Measurements from ENCODE around the gene AFF3.

Gene AFF3

GRCh38 chr2:99998651-99999320 lies 143.6 kb downstream of the AFF3 start:
- Histone ChIP-seq H2AFZ (ENCODE audit: low read length) (no peak overlapping the region), H4K20me1 (ENCODE audit: insufficient read depth, low read length) (peaks cover 6% of the 10 kb centered on the region; the same call in 1 of the 2 replicates), H3K36me3 (ENCODE audit: insufficient read depth, low read length) (peaks cover 95% of the 10 kb centered on the region), H3K79me2 (ENCODE audit: insufficient read depth, low read length) (no peaks in the 10 kb centered on the region), H3K27ac (ENCODE audit: low read depth, low read length, poor library complexity, severe bottlenecking) (no peak overlapping the region), H3K4me2 (ENCODE audit: low read length) (no peak overlapping the region), H3K4me3 (ENCODE audit: low read depth, low read length, poor library complexity, severe bottlenecking) (no peak overlapping the region), H3K9ac (ENCODE audit: low read length) (no peak overlapping the region), H3K9me3 (ENCODE audit: low read length) (no peaks in the 10 kb centered on the region), H3K4me1 (ENCODE audit: insufficient read depth, low read length, severe bottlenecking) (no peaks in the 10 kb centered on the region), H3K27me3 (ENCODE audit: insufficient read depth, low read length) (no peaks in the 10 kb centered on the region), H3K9me2 (ENCODE audit: low read depth, low read length) (no peaks in the 10 kb centered on the region), H3F3A (ENCODE audit: insufficient read depth, low read length) (0 out of 2 replicates have a peak, but pooled peaks cover 8% of the 10 kb centered on the region)
- no peak for TF ChIP-seq EZH2 (IDR thresholded peaks at IDR 0.05; ENCODE audit: borderline replicate concordance, low read length)
- no peak for TF ChIP-seq CTCF (IDR thresholded peaks at IDR 0.05; ENCODE audit: low read length)

DNA sequence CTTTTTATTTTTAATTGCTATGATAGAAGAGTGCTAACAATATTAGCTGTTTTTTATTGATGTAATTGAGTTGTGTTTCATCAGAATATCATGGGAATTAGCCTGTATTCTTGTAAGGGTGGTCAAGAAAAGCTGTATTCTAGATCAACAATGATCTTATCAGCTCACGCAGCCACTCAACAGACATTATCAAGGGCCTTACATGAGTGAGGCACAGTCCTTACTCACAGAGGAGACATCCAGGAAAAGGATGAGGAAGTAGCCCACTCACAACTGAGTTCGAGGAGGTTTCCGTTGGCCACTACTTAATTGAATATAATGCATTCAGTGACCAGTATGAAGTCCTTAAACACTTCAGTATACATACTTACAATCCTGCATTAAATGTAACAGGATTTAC lies 152.5 kb downstream of the AFF3 start:
- Histone ChIP-seq H3F3A (ENCODE audit: insufficient read depth, low read length) (0 out of 2 replicates have a peak, but pooled peaks cover 5% of the 10 kb centered on the region), H4K20me1 (ENCODE audit: insufficient read depth, low read length) (peaks cover 8% of the 10 kb centered on the region; the same call in 1 of the 2 replicates), H3K4me3 (ENCODE audit: low read depth, low read length, poor library complexity, severe bottlenecking) (no peak overlapping the region), H3K27ac (ENCODE audit: low read depth, low read length, poor library complexity, severe bottlenecking) (no peak overlapping the region), H3K27me3 (ENCODE audit: insufficient read depth, low read length) (no peaks in the 10 kb centered on the region), H3K9me2 (ENCODE audit: low read depth, low read length) (no peaks in the 10 kb centered on the region), H3K4me2 (ENCODE audit: low read length) (no peak overlapping the region), H3K36me3 (ENCODE audit: insufficient read depth, low read length) (peaks cover 86% of the 10 kb centered on the region), H2AFZ (ENCODE audit: low read length) (no peak overlapping the region), H3K9me3 (ENCODE audit: low read length) (no peaks in the 10 kb centered on the region), H3K9ac (ENCODE audit: low read length) (no peak overlapping the region), H3K79me2 (ENCODE audit: insufficient read depth, low read length) (no peaks in the 10 kb centered on the region), H3K4me1 (ENCODE audit: insufficient read depth, low read length, severe bottlenecking) (no peaks in the 10 kb centered on the region)
- no peak for TF ChIP-seq EZH2 (IDR thresholded peaks at IDR 0.05; ENCODE audit: borderline replicate concordance, low read length)
- no peak for TF ChIP-seq CTCF (IDR thresholded peaks at IDR 0.05; ENCODE audit: low read length)

DNA sequence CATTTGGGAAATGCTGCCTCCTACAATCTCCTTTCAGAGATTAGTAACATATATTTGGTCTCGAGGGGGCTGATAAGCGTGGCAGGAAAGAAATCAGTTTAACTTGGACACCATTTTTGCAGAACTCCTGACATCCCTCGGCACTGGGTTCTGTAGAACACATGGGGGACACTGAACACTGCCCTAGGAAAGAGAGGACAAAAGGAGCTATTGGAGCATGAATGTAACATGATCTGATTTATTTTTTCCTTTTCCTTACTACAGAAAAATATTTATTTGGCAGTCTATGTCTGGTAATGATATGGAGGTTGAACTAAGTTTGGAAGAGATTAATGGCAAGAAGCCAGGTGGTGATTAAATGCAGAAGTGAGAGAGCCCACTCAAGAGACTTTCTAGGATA lies 153.8 kb downstream of the AFF3 start:
- Histone ChIP-seq H3K4me2 (ENCODE audit: low read length) (no peak overlapping the region), H3K27me3 (ENCODE audit: insufficient read depth, low read length) (no peaks in the 10 kb centered on the region), H3K9ac (ENCODE audit: low read length) (no peak overlapping the region), H3K27ac (ENCODE audit: low read depth, low read length, poor library complexity, severe bottlenecking) (no peak overlapping the region), H4K20me1 (ENCODE audit: insufficient read depth, low read length) (peaks cover 2% of the 10 kb centered on the region; the same call in 1 of the 2 replicates), H3K36me3 (ENCODE audit: insufficient read depth, low read length) (peaks cover 89% of the 10 kb centered on the region), H3F3A (ENCODE audit: insufficient read depth, low read length) (no peaks in the 10 kb centered on the region), H3K79me2 (ENCODE audit: insufficient read depth, low read length) (no peaks in the 10 kb centered on the region), H3K9me3 (ENCODE audit: low read length) (no peaks in the 10 kb centered on the region), H3K4me3 (ENCODE audit: low read depth, low read length, poor library complexity, severe bottlenecking) (no peak overlapping the region), H2AFZ (ENCODE audit: low read length) (no peak overlapping the region), H3K4me1 (ENCODE audit: insufficient read depth, low read length, severe bottlenecking) (no peaks in the 10 kb centered on the region), H3K9me2 (ENCODE audit: low read depth, low read length) (no peaks in the 10 kb centered on the region)
- no peak for TF ChIP-seq EZH2 (IDR thresholded peaks at IDR 0.05; ENCODE audit: borderline replicate concordance, low read length)
- no peak for TF ChIP-seq CTCF (IDR thresholded peaks at IDR 0.05; ENCODE audit: low read length)

Data from OCI-LY1 (cell line).